CD14-positive monocyte (primary cell): Measurements from ENCODE around the gene CCDC12. TPM values are rescaled to one million over a fixed set of nuclear protein-coding genes. Genes with fewer than 3 reads are reported as not detected.
A peak's percentile ranks its signal among the peaks of the same experiment; 100 is the strongest.

Experiments
- DNase-seq, 3 donors: peaks; one replicate each; pipeline ENCODE4 v3.0.0-alpha.2; 2011 to 2022
- H2AFZ ChIP-seq: 2 replicates; pipeline ENCODE4 v1.6.0; 2012; ENCODE audit warnings: mild to moderate bottlenecking, low read depth, low read length, inconsistent platforms; ENCODE audit not compliant: insufficient read depth, poor library complexity, severe bottlenecking
- H3K27ac ChIP-seq, 2 donors: 1 replicate in 1 of 2; 2 replicates in 1 of 2; pipeline ENCODE4 v1.5.1; 2012 to 2013; ENCODE audit warnings: low read length in 2 of 2, control low read depth in 1 of 2, inconsistent platforms in 1 of 2, low read depth in 1 of 2, mild to moderate bottlenecking in 1 of 2
- H3K27me3 ChIP-seq, 2 donors: one replicate each; pipeline versions ENCODE4 v1.6.0 to v1.6.1; 2011 to 2013; ENCODE audit warnings: low read length in 2 of 2; ENCODE audit not compliant: control insufficient read depth in 2 of 2, insufficient read depth in 2 of 2
- H3K36me3 ChIP-seq, 2 donors: replicated peaks in 1 of 2; 1 replicate in 1 of 2; 2 replicates in 1 of 2; pipeline versions ENCODE4 v1.5.1 to v1.6.1; 2012 to 2013; ENCODE audit warnings: low read length in 2 of 2, control low read depth in 1 of 2, inconsistent platforms in 1 of 2, mild to moderate bottlenecking in 1 of 2; ENCODE audit not compliant: insufficient read depth in 2 of 2, control insufficient read depth in 1 of 2
- H3K4me1 ChIP-seq, 2 donors: 1 replicate in 1 of 2; 2 replicates in 1 of 2; pipeline versions ENCODE4 v1.5.1 to v1.6.1; 2012 to 2013; ENCODE audit warnings: low read length in 2 of 2, control low read depth in 1 of 2, inconsistent platforms in 1 of 2, mild to moderate bottlenecking in 1 of 2, moderate library complexity in 1 of 2; ENCODE audit not compliant: insufficient read depth in 2 of 2, control insufficient read depth in 1 of 2
- H3K4me2 ChIP-seq: replicated peaks from 2 replicates; pipeline ENCODE3; 2012; ENCODE audit warnings: low read length, moderate library complexity, mild to moderate bottlenecking; ENCODE audit not compliant: poor library complexity, severe bottlenecking; ENCODE audit errors: extremely low read depth
- H3K4me3 ChIP-seq, 3 experiments: fragments of 200-600 bp in 1 of 3; sonication (generic) in 1 of 3; replicated peaks in 1 of 3; 1 replicate in 2 of 3; 2 replicates in 1 of 3; pipeline ENCODE4 v1.5.1; 2011 to 2013; ENCODE audit warnings: low read length in 3 of 3, mild to moderate bottlenecking in 3 of 3, control low read depth in 2 of 3, low read depth in 2 of 3, inconsistent platforms in 1 of 3, moderate library complexity in 1 of 3
- H3K79me2 ChIP-seq: 2 replicates; pipeline ENCODE4 v1.6.0; 2012; ENCODE audit warnings: mild to moderate bottlenecking, control low read depth, inconsistent platforms, low read length, moderate library complexity; ENCODE audit not compliant: insufficient read depth
- H3K9ac ChIP-seq: 2 replicates; pipeline ENCODE4 v1.6.0; 2017; ENCODE audit warnings: low read length, mild to moderate bottlenecking; ENCODE audit not compliant: insufficient read depth, poor library complexity, severe bottlenecking
- H3K9me3 ChIP-seq, 2 donors: replicated peaks in 1 of 2; 1 replicate in 1 of 2; 2 replicates in 1 of 2; pipeline versions ENCODE4 v1.5.1 to v1.6.1; 2012 to 2013; ENCODE audit warnings: low read length in 2 of 2, control low read depth in 1 of 2; ENCODE audit not compliant: control insufficient read depth in 1 of 2, insufficient read depth in 1 of 2
- H4K20me1 ChIP-seq: 2 replicates; pipeline ENCODE4 v1.6.0; 2012; ENCODE audit warnings: mild to moderate bottlenecking, low read length, control low read depth, moderate library complexity; ENCODE audit not compliant: insufficient read depth
- H3K27ac Mint-ChIP-seq, 7 donors: one replicate each; pipeline ENCODE4 v1.8.0; 2020; ENCODE audit warnings: mild to moderate bottlenecking in 7 of 7, mixed read lengths in 7 of 7, moderate library complexity in 6 of 7, inconsistent platforms in 2 of 7
- H3K27me3 Mint-ChIP-seq, 3 donors: one replicate each; pipeline ENCODE4 v1.8.0; 2021 to 2022; ENCODE audit warnings: low read depth in 3 of 3, mild to moderate bottlenecking in 3 of 3, mixed read lengths in 3 of 3, moderate library complexity in 3 of 3, inconsistent platforms in 1 of 3
- H3K36me3 Mint-ChIP-seq, 2 donors: one replicate each; pipeline ENCODE4 v1.8.0; 2020; ENCODE audit warnings: mixed read lengths in 2 of 2, inconsistent platforms in 1 of 2, mild to moderate bottlenecking in 1 of 2
- H3K4me1 Mint-ChIP-seq: one replicate; pipeline ENCODE4 v1.8.0; 2020; ENCODE audit warnings: mild to moderate bottlenecking, mixed read lengths
- H3K4me3 Mint-ChIP-seq, 2 donors: one replicate each; pipeline ENCODE4 v1.8.0; 2020; ENCODE audit warnings: mild to moderate bottlenecking in 2 of 2, mixed read lengths in 2 of 2, moderate library complexity in 1 of 2
- H3K9me3 Mint-ChIP-seq, 7 donors: one replicate each; pipeline ENCODE4 v1.8.0; 2020 to 2022; ENCODE audit warnings: mixed read lengths in 7 of 7, mild to moderate bottlenecking in 6 of 7, moderate library complexity in 6 of 7, inconsistent platforms in 2 of 7
- CTCF ChIP-seq: fragments of 200-600 bp; IDR thresholded peaks from one replicate; pipeline ENCODE4 v1.8.0; 2022; ENCODE audit warnings: antibody characterized with exemption, mild to moderate bottlenecking
- WGBS: methylation state at CpG from one replicate; pipeline ENCODE4 v1.1.5; 2013; ENCODE audit warnings: missing lambda C conversion rate; ENCODE audit not compliant: insufficient coverage; 5-methylcytosine and 5-hydroxymethylcytosine counted together
- intact Hi-C, 2 donors: fragments of 100-400 bp; cut with micrococcal nuclease; formaldehyde crosslinking; loops; one replicate each; pipeline versions ENCODE4 v1.15.0 to v1.15.1; 2023
- polyA plus RNA-seq, 3 donors: library from polyadenylated mRNA; depleted of rRNA in 1 of 3; unstranded in 2 of 3; stranded (reverse) in 1 of 3; fragments of 300-500 nt in 2 of 3; fragments of >200 nt in 1 of 3; fragmentation: Illumina TruSeq in 2 of 3; gene quantifications; 1 replicate in 2 of 3; 2 replicates in 1 of 3; pipeline ENCODE4 v1.2.3, GENCODE V29; 2012 to 2021

Gene CCDC12
- polyA plus RNA-seq, 3 donors: 50.1 to 70.7 (median 55.8) TPM

GRCh38 chr3:46974421-46975171 is 1.9 kb downstream of the CCDC12 start:
- Histone ChIP-seq H2AFZ (no peak overlapping the region), H3K4me2 (peak overlapping the region; percentile 96), H4K20me1 (peaks cover 59% of the 10 kb centered on the region), H3K27ac (peak overlapping the region; percentile 42 to 72), H3K4me3 (peak overlapping the region; percentile 5 to 98 (median 15)), H3K4me1 (peaks cover 80 to 89% of the 10 kb centered on the region in 2 donors), H3K79me2 (peaks cover 93% of the 10 kb centered on the region), H3K9me3 (no peaks in the 10 kb centered on the region), H3K27me3 (no peaks in the 10 kb centered on the region), H3K36me3 (peaks cover under 1 to 16% of the 10 kb centered on the region in 2 donors), H3K9ac (no peak overlapping the region)
- H3K36me3 Mint-ChIP-seq: peaks cover 20 to 35% of the 10 kb centered on the region in 2 donors
- peak in 2 of 3 donors; percentile 51 to 62 for DNase-seq
- intact Hi-C loops: loop anchor here (5.0 to 10.0 kb wide), 3 partner anchors 42 to 280 kb away; partner anchors contain the start of gene ALS2CL (in 1 of the 2)
- H3K4me1 Mint-ChIP-seq: peaks cover 77% of the 10 kb centered on the region
- H3K27me3 Mint-ChIP-seq: no peaks in the 10 kb centered on the region
- peak overlapping the region; percentile 88 to 99 for H3K4me3 Mint-ChIP-seq
- WGBS: 71% methylated on average over 3 of the region's 9 CpGs
- H3K9me3 Mint-ChIP-seq: no peaks in the 10 kb centered on the region
- peak overlapping the region; percentile 90 to 97 (median 94) for H3K27ac Mint-ChIP-seq
- TF ChIP-seq CTCF: no peak

- peaks cover 95% of the 10 kb centered on the region for H3K79me2 ChIP-seq
- Mint-ChIP-seq H3K4me3 (no peak overlapping the region), H3K36me3 (peaks cover 37 to 52% of the 10 kb centered on the region in 2 donors), H3K9me3 (no peaks in the 10 kb centered on the region), H3K27ac (peak overlapping the region in 2 of 7 donors; percentile 54 to 65), H3K4me1 (peaks cover 84% of the 10 kb centered on the region), H3K27me3 (no peaks in the 10 kb centered on the region)
- peaks cover 81% of the 10 kb centered on the region for H4K20me1 ChIP-seq
- no peaks in the 10 kb centered on the region for H3K9me3 ChIP-seq
- no peak overlapping the region for H3K4me2 ChIP-seq
- no peak overlapping the region for H2AFZ ChIP-seq
- no peak overlapping the region for H3K9ac ChIP-seq
- intact Hi-C loops: loop anchor here in 1 of 2 donors (10.0 kb wide), 2 partner anchors 252 to 278 kb away; partner anchors contain the start of gene ALS2CL
- WGBS: no CpG with 5 or more reads among the region's 2 CpGs
- H3K4me1 ChIP-seq: peaks cover 74 to 92% of the 10 kb centered on the region in 2 donors
- H3K27ac ChIP-seq: peak overlapping the region in 1 of 2 donors; percentile 71
- no peak for TF ChIP-seq CTCF
- no peak for DNase-seq
- no peak overlapping the region for H3K4me3 ChIP-seq
- H3K27me3 ChIP-seq: no peaks in the 10 kb centered on the region
- peaks cover 8 to 30% of the 10 kb centered on the region in 2 donors for H3K36me3 ChIP-seq
Observed at GRCh38 chr3:46972396-46972795, 4.1 kb downstream of the CCDC12 start.
